ENCODE measurements around the gene SLC44A2.

The SLC44A2 gene
- total RNA-seq: 95.4 to 153 reads per million in 2 donors

DNA sequence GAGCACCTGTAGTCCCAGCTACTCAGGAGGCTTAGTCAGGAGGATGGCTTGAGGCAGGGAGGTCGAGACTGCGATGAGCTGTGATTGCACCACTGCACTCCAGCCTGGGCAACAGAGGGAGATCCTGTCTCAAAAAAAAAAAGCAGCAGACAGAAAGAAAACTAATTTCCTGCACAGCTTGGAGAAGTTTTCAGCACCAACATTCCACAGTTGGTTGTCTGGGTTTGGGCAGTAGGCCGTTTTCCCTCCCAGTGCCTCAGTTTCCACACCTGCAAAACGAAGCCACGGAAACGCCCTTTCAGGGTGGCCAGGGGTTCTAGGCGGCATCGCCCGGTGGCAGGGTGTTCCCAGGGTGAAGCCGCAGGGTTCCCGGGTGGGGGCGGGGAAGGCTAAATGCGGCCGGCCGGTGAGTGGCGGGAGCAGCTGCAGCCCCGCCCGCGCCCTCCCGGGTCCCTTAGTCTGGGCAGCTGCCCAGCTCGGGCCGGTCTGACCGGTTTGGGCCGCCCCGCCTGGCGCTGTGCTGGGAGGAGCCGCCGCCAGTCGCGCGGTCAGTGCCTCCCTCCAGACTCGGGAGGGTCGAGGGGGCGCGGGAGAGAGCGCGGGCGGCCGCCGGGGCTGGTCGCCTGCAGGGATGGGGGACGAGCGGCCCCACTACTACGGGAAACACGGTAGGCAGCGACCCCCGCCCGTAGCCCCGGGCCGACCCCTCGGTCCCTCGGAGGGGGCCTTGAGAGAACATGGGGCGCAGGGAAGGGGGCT is at the start of gene SLC44A2:
TSS of gene SLC44A2 (plus strand) at position 551 of the 759 bp plus-strand sequence. CDS start at position 632, 81 bp downstream.
- no peak for DNase-seq

DNA sequence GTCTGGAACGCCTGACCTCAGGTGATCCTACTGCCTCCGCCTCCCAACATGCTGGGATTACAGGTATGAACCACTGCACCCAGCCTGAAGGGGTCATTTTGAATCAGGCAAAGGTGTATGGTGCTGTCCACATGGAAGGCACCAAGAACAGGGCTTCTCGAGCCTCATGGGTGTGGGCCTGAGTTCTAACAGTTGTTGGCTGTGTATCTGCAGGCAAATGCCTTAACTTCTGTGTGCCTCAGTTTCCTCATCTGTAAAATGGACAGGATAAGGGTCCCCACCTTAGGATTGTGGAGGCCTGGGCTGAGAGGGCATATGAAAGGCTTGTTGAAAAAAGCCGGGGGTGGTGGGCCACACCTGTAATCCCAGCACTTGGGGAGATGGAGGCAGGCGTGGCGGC is 47.4 kb upstream of the SLC44A2 start:
- DNase-seq: no peak

DNA sequence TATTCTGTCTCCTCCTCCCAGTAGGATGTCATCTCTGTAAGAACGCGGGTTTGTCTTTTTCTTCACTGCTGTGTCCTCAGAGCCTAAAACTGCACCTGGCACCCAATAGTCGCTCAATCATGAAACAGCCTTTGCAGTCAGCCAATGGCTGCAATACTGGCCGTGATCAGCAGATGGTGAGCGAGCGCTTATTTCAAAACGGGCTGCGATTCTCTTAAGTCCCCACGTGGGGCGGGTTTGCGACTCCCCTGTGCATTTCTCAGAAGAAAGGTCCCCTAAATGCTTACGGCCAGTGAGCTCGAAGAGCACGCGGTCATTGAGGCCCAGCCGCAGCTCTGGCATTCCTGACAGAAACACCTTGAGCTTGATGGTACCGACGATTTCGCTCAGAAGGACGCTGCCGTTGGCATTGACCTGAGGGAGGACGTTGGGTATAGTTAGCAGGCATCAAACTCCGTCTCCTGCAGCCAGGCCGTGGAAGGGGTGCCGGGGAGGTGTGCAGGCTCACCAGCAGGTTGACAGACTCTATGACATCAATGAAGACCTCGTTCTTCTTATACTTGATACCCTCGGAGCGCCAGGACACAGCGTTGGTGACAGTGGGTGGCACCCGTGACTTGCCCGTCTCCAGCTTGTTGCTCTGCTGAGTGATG is 44.2 kb upstream of the SLC44A2 start:
- DNase-seq: peak; percentile 67 to 90 (median 80)

DNA sequence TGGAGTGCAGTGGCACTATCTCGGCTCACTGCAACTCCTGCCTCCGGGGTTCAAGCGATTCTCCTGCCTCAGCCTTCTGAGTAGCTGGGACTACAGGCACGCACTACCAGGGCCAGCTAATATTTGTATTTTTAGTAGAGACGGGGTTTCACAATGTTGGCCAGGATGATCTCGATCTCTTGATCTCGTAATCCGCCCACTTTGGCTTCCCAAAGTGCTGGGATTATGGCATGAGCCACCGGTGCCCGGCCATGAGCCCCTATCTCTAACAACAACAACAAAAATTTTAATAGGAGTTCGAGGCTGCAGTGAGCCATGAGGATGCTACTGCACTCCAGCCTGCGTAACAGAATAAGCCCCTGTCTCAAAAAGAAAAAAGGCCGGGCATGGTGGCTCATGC is 43.3 kb upstream of the SLC44A2 start:
- no peak for DNase-seq

DNA sequence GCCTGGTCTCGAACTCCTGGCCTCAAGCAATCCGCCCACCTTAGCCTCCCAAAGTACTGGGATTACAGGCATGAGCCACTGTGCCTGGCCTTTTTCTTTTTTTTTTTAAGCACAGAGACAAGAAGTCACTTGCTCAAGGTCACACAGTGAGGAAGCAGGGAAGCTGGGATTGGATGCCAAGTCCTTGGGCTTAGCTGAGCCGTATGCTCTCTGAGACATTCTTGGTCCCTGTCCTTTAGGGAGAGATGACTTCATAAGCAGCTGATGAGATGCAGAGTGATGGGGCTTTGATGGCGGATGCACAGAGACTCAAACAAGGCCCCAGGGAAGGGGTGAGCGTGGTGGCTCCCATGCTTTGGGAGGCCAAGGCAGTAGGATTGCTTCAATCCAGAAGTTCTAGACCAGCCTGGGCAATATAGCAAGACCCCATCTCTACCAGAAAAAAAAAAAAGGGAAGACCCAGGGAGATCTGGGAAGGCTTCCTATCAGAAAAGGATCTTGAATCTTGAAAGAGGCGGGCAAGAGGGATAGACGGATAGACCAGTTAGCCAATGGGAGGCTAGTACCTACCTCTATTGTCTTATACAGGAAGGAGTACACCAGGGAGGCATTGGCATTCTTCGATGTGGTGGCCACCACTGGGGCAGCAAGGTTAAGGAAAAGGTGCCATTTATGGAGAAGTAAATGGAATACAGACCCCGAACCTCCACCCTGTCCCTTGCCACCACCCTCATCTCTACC is 42.1 kb upstream of the SLC44A2 start:
- no peak for DNase-seq

DNA sequence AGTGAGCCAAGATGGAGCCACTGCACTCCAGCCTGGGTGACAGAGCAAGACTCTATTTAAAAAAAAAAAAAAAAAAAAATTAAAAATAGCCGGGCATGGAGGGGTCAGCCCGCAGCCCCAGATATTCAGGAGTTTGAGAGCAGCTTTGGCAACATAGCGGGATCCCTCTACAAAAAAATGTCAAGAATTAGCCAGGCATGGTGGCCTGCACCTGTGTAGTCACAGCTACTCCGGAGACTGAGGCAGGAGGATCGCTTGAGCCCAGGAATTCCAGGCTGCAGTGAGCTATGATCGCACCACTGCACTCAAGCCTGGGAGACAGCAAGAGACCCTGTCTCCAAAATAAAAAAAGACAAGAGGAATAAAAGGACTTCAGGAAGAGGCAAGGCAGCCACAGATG is 39.0 kb upstream of the SLC44A2 start:
- no peak for DNase-seq

DNA sequence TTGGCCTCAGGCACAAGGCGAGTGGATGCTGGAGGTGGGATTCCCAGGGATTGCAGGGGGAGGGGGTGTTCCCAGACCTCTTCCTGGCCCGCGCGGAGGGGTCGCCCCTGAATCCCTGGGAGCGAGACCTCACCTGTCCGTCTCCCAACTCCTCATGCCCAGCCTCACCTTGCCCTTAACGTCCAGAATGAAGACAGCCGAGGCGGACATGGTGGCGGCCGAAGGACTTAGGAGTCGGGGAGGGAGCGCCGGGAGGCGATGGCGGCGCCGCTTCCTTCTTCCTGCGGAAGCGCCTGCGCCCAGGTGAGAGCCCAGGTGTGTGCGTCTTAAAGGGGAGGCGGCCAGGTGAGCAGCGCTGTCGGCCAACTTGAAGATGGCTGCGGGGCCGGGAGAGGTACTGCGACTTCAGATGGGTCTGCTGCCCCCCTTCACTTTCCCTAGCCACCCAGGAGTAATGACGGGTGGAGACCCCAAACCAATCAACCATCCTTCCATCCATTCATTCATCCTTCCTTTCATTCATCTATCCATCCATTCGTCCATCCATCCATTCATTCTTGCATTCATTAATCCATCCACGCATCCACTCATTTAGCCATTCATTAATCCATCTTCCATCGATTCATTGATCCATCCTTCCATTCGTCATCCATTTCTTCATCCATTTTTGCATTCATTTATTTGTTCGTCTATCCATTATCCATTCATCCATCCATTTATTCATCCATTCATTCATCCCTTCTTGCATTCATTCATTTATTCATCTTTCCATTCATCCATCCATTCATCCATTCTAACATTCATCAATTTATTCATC is 38.1 kb upstream of the SLC44A2 start, which contains the start of gene AP1M2:
TSS of gene AP1M2 (minus strand) at position 291 of the 817 bp plus-strand sequence. CDS start at position 210, 81 bp downstream.
- DNase-seq: no peak

DNA sequence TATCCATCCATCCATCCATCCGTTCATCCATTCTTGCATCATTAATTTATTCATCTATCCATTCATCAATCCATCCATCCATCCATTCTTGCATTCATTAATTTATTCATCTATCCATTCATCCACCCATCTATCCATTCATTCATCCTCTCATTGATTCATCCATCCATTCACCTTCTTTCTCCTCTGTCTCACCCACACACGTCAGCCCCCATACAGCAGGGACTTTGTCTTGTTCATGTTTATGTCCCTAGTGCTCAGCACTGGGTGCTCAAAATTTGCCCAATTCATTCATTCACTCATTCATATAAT is 37.6 kb upstream of the SLC44A2 start:
- no peak for DNase-seq

DNA sequence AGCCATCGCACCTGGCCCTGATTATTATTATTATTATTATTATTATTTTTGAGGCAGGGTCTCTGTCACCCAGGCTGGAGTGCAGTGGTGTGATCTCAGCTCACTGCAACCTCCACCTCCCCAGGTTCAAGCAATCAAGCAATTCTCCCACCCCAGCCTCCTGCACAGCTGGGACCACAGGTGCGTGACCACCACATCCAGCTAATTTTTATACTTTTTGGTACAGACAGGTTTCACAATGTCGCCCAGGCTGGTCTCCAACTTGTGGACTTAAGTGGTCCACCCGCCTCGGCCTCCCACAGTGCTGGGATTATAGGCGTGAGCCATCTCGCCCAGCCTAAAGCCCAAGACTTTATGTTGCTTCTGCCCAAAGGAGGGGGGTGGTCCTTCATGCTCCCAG is 32.2 kb upstream of the SLC44A2 start:
- DNase-seq: no peak

DNA sequence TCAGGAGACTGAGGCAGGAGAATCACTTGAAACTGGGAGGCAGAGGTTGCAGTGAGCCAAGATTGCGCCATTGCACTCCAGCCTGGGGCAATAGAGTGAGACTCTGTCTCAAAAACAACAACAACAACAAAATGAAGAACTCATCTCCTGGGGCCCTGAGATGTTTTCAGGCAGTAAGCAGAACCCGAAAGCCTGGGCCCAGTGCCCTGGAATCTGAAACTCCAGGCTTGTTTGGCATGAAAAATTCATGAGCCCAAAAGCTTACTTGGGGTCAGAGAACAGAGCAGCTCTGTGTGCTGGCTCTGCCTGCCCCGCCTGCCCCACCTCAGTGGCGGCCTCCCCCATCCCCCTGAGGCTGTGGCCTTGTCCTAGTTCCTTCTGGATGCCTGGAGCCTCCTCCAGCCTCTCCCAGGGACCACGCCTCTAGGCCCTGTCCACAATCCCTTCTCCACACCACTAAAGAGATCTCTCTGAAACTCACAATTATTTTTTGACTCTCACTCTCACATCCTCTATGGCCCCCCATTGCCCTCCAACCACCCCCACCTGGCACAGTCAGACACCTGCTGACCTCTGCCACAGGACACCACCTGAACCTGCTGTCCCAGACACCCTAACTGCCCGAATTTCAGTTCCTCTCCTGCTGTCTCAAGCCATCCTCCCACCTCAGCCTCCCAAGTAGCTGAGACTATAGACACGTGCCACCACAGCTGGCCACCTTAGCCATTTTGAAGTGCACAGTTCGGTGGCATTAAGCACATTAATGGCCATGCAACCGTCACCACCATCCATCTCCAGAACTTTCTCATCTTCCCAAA is 31.3 kb upstream of the SLC44A2 start:
- no peak for DNase-seq

DNA sequence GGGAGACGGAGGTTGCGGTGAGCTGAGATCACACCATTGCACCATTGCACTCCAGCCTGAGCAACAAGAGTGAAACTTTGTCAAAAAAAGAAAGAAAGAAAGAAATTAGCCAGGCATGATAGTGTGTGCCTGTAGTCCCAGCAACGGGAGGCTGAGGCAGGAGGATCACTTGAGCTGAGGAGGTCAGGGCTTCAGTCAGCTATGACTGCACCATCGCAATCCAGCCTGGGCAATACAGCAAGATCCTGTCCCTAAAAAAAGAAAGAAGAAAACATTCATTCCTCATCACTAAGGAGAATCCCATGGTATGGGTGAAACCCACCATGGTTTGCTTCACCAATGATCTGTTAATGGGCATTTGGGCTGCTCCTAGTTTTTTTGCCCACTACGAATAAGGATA is 25.2 kb upstream of the SLC44A2 start:
- DNase-seq: no peak

DNA sequence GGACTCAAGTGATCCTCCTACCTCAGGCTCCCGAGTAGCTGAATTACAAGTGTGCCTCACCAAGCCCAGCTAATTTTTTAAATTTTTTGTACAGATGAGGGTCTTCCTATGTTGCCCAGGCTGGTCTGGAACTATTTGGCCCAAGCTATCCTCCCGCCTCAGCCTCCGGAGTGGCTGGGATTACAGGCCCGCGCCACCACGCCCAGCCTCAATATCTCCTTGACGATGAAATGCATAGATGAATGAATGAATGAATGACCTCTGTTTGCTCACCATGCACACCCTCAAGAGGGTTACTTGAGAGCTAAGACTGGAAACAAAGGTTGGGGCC is 23.4 kb upstream of the SLC44A2 start:
- DNase-seq: no peak

DNA sequence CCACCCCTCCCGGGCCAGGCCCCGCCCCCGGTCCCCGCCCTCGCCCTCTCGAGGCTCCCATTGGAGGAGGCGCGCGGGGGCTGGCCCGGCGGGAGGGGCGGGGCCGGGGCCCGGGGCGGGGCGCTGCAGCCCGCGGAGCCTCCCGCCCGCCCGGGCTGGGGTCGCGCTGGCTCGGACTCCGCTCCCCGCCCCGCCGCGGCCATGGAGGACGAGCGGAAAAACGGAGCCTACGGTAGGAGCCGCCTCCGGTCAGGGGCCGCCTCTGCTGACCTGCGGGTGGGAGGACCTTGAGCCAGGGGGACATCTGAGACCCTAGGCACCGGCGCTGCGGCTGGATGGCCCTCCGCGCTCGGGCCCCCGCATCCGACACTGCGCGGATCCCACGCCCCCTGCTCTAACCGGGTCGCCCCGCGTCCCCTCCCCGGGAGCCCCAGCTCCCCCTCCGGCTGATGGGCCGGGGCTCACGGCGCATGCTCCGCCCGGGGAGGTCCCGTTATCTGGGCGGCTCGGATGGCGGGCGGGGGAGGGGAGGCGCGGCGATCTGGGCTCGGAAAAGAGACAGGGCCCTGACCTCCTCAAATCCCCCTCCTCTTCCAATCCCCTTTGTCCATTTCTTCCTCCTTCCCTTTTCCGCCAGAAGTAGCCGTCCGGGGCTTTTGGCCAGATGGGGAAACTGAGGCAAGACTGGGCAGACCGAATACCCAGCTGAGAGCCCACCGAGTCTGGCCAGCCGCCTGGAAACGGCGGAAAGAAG is 22.8 kb upstream of the SLC44A2 start:
- DNase-seq: peak; percentile 67 to 86 (median 83)

DNA sequence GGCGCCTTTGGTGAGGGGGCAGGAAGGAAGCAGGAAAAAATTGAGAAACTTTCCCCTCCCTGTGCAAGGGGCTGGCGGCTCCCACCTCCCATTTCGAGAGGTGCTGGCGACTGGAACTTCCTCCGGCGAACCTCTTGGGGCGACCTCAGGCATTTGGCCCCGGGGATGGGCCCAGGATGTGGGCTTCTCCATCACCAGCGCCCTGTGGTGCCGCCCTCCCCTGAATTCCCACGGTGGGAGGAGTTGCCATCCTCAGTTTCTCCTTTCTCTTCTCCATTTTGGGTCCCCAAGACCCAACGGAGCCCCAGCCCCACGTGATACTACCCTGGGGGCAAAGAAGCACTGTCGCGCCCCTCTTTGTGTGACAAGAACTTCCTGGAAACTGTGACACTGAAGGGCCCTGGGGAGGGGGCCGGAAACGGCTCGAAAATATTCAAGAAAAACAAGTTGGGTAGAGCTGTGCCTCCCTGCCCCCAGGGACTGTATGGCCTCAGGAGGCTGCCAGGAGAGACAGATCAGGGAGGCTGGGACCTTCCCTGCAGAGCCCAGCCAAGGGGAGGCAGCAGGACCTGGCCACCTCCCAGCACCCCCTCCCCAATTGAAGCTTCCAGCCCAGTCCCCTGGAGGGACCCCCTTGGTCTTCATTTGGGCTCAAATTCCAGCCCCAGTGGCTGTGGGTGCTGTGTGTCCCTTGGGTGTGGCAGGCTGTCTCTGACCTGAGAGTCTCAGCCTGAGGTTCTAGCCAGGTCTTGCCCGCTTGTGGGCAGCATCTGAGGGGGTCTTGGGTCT is 22.1 kb upstream of the SLC44A2 start:
- DNase-seq: peak; percentile 36 to 91 (median 68)

DNA sequence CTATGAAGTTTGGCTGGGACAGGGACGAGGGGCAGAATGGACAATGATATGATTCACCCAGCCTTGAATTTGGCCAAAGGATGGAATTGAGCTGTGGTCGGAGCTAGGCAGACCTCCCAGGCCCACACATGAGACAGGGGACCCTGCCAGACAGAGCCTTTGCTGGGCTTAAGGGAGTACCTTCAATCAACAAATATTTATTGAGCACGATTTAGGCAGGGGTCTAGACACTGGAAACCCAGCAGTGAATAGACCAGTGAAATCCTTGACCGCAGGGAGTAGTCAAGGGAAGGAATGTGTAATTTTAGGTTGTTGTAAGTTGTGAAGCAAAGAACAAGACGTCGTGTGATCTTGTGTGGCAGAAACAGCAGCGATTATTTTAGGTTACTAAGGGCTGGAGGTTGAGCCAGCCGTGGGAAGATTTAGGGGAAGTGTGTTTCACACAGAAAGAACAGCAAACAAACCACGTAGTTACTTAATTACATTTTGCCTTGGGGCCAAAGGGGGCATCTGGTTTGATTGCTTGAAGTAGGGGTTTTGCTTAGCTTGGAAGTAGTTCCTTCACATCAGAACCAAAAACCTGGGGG is 21.4 kb upstream of the SLC44A2 start:
- peak in 2 of 5 experiments; percentile 34 to 61 for DNase-seq

DNA sequence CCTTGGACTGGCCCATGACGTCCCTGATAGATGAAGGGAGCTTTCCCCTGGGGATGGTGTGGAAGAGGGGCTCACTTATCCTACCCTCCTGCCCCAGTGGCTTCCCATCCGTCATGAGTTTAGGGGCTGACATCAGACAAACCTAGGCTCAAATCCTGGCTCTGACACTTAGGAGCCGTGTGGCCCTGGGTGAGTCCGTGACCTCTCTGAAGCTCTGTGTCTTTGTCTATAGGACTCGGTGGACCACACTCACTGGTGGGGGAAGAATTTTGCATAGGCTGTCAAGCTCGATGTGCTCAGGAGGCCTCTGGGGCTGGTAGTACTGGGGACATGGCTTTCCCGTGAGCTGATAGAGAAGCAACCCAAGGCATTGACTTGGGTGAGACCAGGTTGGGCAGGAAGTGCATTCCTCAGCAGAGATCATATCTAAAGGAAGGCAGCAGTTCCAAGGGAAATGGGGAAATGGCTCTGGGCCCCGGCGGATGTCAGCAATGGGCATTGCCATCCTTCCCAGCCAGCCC is 20.8 kb upstream of the SLC44A2 start:
- peak in 1 of 5 experiments; percentile 27 for DNase-seq

DNA sequence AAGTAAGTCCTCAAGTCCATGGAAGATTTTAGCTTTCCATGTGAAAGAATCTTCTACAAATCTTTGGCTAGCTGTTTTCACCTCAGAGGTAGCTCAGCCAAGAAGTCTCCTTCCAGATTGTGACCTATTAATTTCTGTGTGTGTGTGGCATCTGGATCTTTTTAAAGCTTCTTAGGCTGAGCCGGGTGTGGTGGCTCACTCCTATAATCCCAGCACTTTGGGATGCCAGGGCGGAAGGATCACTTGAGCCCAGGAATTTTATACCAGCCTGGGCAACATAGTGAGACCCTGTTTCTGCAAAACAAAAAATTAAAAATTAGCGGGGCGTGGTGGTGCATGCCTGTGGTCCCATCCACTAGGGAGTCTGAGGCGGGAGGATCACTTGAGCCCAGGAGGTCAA is 13.4 kb upstream of the SLC44A2 start:
- no peak for DNase-seq

DNA sequence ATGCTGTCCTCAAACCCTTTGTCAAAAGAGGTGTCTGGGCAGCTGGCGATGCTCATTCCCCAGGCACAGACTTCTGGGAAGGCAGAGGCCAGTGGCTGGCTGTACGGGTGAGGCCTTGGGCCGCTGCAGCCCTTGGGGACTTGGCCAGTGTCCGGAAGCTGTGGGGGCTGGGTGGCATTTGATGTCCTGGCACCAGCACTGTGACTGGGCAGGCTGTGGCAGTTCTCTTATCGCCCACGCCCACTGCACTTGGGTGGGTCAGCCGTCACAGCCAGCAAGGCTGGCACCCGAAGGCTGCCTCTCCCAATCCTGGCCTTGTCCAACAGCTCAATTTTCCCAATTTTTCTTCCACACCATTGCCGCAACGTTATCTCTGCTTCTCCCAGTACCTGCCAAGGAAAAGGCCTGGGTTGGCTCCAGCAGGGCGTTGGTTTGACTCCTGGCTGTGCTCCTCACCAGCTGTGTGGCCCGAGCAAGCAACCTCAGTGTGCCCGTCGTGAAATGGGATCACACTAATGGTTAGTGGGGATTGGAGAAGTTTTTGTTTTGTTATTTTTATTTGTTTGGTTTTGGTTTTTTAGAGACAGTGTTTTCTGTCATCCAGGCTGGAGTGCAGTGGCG is 12.7 kb upstream of the SLC44A2 start:
- DNase-seq: no peak

DNA sequence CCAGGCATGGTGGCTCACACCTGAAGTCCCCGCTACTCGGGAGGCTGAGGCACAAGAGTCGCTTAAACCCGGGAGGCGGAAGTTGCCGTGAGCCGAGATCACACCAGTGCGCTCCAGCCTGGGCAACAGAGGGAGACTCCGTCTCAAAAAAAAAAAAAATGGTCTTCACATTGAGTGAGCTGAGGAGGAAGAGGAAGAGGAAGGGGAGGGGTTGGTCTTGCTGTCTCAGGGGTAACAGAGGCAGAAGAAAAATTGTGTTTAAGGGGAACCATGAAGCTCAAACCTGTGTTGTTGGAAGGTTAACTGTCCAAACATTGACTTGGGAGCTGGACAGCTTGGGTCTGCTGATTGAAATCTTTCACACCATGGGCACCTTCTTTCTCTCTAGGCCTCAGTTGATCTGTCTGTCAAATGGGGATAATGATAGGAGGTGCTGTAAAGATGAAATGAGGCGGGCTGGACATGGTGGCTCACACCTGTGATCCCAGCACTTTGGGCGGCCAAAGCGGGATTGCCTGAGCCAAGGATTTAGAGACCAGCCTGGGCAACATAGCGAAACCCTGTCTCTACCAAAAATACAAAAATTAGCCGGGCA is 9.8 kb upstream of the SLC44A2 start:
- DNase-seq: no peak

Data from T-helper 2 cell (primary cell).